ENCODE results near the gene SNX12. TPM values are rescaled to one million over a fixed set of nuclear protein-coding genes. Genes with fewer than 3 reads are reported as not detected.
"Not testable (repeated sequence)": the region's sequence is repeated elsewhere in the genome, so short reads cannot be mapped to it uniquely, and the experiment has no call there.

The SNX12 gene
- polyA plus RNA-seq, 5 donors, result 51.5 to 61.7 (median 53.8) TPM

DNA sequence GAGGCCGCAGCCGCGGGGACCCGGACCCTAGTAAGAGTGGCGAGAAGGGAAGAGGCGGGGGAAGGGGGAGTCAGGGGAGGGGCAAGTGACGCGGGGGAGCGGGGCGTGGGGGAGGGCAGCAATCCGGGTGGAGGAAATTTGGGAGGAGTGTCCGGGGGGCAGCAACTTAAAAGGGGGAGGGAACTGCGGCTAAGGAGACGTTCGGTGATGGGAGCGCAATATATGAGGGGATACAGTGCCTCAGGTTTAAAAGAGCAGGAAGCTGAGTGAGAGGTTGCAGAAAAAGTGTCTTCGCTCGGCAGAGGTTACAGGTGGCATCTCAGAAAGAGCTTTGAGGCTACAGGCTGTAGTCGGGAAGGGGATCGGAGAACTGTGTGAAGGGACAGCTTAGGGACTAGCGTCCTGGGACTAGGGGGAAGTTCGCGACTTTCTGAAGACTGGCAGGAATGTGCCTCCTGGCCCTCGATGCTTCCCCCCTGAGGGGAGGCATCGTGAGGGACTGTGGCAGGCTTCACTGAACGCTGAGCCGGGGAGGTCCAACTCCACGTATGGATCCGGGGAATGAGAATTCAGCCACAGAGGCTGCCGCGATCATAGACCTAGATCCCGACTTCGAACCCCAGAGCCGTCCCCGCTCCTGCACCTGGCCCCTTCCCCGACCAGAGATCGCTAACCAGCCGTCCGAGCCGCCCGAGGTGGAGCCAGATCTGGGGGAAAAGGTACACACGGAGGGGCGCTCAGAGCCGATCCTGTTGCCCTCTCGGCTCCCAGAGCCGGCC, 28.0 kb upstream of the SNX12 start:
- DNase-seq, result peak; percentile 45 to 57

DNA sequence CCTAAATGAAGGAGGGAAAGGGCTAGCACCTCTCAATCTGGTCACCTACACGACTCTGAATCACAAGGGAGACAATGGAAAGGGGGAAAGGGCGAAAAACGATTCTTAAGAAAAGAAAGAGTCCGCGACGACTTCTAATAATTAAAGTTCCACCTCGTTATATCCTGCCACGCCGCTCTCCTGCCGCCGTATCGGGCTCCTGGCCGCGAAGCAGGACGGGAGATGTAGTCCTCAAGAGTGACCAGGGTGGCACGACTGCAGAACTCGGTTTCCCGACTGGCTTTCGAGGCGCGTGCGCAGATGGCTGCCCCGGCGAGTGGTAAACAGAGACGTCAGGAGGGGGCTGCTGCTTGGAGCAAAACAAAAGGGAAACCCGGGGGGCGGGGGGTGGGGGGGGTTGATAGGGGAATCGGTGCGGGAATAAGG, 27.4 kb upstream of the SNX12 start, which contains the start of gene FOXO4:
Gene FOXO4 (plus strand): TSS at position 297 of the 426 bp plus-strand sequence. CDS start 678 bp downstream, outside the sequence.
- DNase-seq, result peak; percentile 80 to 84

DNA sequence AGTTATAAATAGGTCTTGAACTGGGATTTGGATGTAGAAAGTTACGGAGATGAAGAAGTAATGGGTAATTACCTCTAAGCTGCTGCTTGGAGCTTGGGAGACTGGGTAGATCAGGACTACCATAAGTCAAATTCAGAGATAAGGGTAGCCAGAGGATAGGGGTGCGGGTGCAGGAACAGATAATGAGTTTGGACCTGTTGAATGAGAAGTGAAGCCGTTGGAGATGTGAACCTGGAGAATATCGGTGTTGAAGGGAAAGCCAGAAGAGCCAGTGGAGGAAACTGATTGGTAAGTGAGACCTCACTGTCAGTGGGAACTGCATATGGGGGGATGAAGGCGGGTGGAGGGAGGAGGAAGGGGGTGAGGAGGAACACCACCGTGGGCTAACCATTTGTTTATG, 26.9 kb upstream of the SNX12 start:
- no peak for DNase-seq

DNA sequence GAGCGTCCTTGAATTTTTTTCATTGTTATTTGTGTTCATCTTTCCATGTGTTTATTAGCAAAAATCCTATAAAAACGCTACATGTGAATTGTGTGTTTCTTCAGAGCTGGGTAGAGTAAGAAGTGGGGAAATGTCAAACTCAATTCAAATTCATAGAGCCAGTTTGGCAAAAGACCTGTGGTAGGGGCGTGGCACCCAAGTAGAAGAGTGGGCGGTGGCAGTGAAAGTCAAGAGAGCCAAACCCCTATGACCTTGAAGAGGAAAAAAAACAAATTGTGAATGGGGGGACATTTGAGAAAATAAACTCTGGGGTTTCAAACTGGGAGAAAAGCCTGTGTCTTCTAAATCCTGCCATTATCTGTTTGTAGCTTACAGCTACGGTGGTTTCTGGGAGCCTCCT, 23.1 kb upstream of the SNX12 start:
- DNase-seq, result no peak

DNA sequence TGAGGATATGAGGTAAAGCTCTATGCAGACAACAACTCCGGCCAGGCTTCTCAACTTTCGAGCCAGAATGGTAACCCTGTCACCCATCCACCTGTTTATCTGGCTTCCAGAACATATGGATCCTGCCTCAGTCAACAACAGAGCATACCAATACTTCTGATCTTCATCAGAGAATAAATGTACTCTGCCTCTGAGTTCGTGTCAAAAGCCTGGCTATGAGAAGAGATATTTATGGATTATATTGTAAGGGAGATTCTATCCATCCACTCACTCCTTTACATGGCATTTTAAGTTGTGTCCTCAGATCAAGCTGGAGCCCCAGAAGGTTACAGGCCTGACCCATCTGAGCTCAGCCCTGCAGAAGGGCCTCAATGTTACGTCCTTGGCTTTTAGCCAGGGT, 17.8 kb upstream of the SNX12 start:
- no peak for DNase-seq

DNA sequence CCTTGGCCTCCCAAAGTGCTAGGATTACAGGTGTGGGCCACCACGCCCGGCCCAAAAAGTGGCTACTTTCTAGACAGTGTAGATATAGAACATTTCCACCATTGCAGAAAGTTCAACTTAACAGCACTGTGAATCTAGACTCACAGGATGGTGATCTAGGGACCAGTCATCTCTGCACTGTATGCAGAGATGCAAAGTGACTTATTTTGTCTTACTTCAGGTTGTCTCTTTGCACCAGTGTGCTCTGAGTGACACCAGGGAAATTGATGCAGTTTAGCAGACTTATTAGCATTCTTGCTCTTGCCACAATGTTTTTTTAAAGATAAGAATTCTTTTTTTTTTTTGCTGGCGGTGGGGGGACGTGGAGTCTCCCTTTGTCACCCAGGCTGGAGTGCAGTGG, 14.7 kb upstream of the SNX12 start:
- no peak for DNase-seq

DNA sequence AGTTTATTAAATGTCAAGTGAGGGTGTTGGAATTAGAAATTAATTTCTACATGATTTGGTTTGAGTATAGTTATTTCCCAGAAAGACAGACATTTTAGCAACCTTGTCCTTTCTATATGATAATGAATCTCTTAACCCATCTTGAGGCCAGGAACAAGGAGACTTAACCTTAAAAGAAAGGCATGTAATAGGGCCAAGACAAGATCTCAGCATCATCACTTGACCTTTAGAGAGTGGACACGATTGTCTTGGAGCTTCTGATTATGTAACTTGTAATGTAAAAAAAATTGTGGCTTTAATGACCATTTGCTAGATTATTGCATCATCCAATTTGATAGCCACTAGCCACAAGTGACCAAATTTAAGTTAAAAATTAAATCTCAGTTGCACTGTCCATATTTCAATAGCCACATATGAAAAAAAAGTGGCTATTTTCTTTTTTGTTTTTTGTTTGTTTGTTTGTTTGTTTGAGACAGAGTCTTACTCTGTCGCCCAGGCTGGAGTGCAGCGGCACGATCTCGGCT, 14.1 kb upstream of the SNX12 start:
- DNase-seq, result no peak

DNA sequence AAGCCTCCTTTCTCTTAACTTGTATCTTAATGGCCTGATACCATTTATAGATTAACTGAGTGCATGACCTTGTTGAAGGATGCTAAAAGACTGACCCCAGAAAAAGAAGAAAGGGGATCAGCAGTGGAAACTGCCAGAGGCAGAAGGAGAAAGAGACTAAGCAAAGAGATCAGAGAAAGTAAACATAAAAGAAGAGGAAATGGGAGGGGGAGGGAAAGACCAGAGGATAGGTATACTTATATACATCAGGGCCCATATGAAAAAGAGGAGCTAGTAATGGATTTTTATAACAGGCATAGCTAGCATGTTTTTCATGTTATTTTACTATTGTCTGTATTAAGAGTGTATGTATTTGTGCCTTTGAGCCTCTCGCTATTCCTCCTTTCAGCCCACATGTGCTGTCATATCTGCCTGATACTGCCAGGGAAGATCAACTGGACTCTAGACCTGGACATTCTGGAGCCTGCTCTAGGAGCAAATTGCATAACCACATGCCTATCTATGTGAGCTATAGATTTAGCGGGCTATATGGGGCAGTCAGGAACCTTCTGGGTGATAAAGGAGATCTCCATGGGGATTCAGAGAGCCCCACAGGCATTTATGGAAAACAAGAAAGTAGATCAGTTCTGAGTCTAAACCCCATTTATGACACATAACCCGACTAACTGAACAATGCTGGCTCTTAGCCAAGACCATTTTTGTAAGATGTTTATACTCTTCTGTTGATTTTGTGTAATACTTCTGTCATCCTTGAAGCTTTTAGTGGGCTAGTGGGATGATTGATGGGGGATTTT, 13.4 kb upstream of the SNX12 start:
- no peak for DNase-seq

DNA sequence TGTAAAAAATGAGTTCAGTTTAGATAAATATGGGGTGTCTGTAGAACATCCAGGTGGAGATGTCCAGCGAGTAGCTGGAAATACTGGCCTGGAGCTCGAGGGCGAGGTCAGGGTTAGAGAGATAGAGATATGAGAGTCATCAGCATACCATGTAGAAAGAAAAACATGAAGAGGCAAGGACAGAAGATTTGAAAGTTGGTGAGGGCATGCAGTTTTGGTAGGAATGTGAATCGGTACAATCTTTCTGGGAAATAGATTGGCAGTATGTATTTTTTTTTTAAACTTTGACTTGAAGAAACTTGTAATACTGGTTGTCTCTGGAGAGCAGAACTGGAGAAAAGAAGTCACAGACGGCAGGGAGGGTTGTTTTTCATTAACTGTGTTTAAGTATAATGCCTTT, 2.4 kb upstream of the SNX12 start:
- DNase-seq, result no peak

DNA sequence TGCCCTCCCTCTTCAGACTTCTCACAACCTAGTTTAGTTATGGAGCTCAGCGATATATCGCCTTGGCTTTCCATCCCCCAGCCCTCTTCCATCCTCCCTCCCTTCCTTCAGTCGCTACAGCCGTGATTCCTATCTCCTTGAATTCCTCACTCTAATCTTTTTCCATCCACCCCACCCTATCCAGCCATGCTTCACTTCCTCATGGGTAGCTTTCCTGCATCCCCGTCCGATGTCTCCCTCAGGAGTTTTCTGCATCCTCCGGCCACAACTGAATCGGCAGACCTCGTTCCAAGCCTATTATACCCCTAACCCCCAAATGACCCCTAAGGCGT, 456 bp downstream of the SNX12 start:
- no peak for DNase-seq

DNA sequence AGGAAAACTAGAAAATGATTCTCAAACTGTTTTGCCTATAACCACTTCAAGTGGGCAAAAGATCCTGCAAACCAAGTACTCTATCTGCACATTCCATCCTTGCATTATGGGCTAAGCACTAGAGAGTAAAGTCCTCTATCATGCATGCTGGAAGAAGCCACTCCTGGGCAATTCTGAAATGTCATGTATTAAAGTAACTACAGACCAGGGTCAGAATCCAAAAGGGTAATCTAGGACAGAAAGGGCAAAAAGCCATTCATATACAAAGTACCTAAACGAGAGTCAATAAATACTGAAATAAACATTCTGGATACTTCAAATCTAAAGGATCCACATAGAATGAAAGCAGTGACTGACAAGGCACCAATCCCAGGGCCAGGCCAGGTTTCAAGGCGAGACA, 1.0 kb downstream of the SNX12 start:
- no peak for DNase-seq

DNA sequence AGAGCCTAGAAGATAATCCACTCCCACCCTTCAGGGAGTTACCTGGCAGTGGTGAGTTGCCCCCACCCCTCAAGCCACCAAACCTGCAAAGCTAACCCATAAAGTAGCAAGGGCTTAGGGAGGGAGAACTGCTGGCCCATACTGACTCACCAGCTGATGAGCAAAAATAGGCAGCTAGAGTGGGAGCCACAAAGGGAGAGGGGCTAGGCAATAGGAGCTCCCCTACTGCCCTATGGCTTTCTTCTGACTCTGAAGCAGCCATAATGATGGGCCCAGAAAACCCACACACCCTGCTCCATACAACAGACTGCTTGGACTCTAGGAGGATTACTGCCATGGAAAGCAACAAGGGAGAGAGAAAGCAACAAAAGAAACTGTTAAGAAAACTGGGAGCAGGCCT, 8.0 kb downstream of the SNX12 start:
- DNase-seq, result no peak

DNA sequence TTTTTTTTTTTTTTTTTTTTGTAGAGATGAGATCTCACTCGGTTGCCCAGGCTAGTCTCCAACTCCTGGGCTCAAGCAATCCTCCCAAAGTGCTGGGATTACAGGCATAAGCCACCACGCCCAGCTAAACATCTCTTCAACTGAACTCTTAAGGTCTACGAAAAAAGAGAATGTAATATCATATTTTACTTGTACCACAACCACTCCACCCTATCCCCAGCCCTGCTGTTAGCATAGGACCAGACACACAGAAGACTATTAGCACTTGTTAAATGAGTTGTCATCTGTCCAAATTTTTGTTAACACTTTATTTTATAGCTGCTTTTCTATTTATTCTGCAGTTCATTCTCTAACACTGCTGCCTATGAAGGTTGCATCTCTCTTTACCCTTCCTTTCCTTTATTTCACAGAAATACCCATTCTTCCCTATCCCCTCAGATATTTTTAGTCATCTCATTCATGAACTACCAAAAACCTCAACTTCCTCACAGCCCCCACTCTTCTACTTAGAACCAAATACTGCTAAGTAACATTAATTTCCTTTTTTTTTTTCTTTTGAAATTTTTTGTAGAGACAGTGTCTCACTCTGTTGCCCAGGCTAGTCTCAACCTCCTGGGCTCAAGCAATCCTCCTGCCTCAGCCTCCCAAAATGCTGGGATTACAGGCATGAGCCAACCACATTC, 10.1 kb downstream of the SNX12 start:
- DNase-seq, result no peak

DNA sequence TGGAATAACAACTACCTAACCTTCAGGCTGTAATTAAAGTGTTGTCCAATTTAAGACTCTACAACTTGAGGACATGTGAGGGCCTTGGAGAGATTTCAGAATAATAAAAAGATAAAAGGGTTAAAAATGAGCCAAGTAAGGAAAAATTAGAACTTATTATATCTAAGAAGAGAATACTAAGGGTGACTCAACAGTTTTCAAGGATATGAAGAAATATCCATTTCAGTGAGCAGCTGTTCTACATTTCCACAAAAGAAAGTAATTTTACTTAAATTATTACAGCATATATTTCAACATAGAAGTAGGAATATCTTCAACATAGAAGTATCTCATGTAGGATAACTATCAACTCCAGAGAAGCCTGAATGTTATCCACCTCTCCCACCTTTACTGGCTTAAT, 11.3 kb downstream of the SNX12 start:
- no peak for DNase-seq

DNA sequence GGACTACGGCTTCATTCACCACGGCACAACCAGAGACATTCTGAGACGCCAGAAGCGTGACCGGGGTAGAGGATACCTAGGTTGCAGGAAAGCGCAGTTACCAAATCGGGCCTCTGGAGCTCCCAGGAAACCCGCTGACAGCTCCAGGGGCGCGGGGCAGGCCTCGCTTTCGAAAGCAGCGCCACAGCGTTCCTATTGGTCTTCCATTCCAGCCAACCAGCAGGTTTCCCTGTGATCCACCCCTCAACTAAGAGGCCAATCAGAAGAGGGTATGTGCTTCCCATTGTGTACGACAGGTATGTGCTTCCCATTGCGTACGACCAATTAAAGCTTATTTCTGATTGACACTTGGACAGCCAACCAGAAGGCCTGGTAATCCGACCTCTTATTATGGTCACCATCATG, 14.9 kb downstream of the SNX12 start:
- DNase-seq, result no peak

DNA sequence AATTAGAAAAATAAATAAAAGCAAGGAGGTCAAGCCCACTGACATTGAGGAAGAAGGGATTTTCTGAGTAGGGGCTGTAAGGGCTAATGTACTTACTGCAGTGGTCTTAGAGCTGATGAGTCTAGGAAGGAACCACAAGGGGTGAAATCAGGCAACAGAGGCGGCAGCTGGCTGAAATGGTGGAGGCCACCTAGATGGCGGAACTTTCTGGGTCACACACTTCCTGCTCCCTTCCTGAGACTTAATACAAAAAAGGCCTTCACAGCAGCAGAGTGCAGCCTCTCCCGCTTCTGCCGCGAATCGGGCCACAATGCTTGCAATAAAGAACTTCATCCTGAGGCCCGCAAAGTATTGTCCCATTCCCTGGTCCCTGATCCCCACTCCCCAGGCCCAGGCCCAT, 15.4 kb downstream of the SNX12 start:
- no peak for DNase-seq

DNA sequence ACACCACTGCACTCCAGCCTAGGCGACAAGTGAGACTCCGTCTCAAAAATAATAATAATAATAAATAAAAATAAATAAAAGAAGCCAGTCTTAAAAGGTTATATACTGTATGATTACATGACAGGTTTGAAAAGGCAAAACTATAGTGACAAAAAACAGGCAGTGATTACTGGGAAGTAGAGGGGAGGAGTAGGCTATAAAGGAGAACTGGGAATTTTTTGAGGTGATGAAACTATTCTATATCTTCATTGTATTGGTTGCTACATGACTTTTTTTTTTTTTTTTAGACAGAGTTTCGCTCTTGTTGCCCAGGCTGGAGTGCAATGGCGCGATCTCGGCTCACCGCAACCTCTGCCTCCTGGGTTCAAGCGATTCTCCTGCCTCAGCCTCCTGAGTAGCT, 20.2 kb downstream of the SNX12 start:
- DNase-seq, result not testable (repeated sequence)

DNA sequence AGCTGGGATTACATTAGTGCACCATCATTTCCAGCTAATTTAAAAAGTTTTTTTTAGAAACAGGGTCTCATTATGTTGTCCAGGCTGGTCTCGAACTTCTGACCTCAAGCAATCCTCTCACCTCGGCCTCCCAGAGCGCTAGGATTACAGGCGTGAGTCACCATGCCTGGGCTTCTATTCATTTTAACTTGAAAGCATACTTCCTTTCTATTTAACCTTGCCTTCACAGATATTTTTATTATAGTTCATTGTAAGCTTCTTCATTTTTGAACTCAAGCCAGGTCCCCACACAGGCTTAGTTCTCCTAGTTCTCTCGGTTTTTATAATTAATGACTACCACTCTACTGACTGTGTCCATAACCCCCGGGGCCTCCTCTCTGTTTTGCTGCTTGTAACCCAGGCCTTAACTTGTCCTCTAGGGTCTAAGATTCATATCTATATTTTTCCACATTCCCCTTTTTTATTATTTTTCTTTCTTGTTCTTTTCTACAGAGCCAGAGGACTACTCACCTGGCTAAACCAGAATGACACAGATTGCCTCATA, 50.7 kb downstream of the SNX12 start:
- no peak for DNase-seq
